IMR-90 (cell line): ENCODE measurements around the gene KRTAP3-1. TPM values are rescaled to one million over a fixed set of nuclear protein-coding genes. Genes with fewer than 3 reads are reported as not detected.
"Not testable (repeated sequence)": the region's sequence is repeated elsewhere in the genome, so short reads cannot be mapped to it uniquely, and the experiment has no call there.

Source experiments
- ATAC-seq: fragments of 200-7000 bp; cut with Tn5 transposase; 2 replicates; pipeline ENCODE4 v1.9.1; 2020; ENCODE audit warnings: low read depth, mild to moderate bottlenecking, moderate library complexity
- BruUV-seq: library from RNA; stranded (reverse); fragments of 400-500 nt; replicated peaks from 2 replicates; lab custom pipeline; 2021; lab: Mats Ljungman, UMichigan
- CTCF ChIA-PET: fragments of 300-600 bp; formaldehyde crosslinking; extraction: SDS; loops from one replicate; lab custom pipeline; 2021; ENCODE audit warnings: antibody characterized with exemption; lab: Yijun Ruan, JAX
- POLR2A ChIA-PET: fragments of 300-600 bp; sonication (Branson Sonifier 250); formaldehyde crosslinking; loops from one replicate; lab custom pipeline; 2022; ENCODE audit warnings: antibody characterized with exemption; ENCODE audit not compliant: unreplicated experiment; lab: Charles Lee
- DNase-seq: peaks from one replicate; pipeline ENCODE4 v3.0.0; 2013
- H2AFZ ChIP-seq: replicated peaks from 2 replicates; pipeline ENCODE3; 2013; ENCODE audit warnings: low read length, mild to moderate bottlenecking; ENCODE audit not compliant: poor library complexity
- H2AK5ac ChIP-seq: 2 replicates; pipeline ENCODE4 v1.6.1; 2013; ENCODE audit warnings: low read depth, low read length, inconsistent platforms
- H2AK9ac ChIP-seq: replicated peaks from 2 replicates; pipeline ENCODE3; 2013; ENCODE audit warnings: mild to moderate bottlenecking, low read depth, low read length, moderate library complexity; ENCODE audit not compliant: poor library complexity
- H2BK120ac ChIP-seq: 2 replicates; pipeline ENCODE4 v1.6.1; 2013; ENCODE audit warnings: low read depth, low read length, inconsistent platforms
- H2BK15ac ChIP-seq: 3 replicates; pipeline ENCODE4 v1.6.1; 2013; ENCODE audit warnings: low read depth, low read length, inconsistent platforms
- H2BK20ac ChIP-seq: 2 replicates; pipeline ENCODE4 v1.6.1; 2013; ENCODE audit warnings: low read depth, mild to moderate bottlenecking, inconsistent platforms, low read length, moderate library complexity
- H2BK5ac ChIP-seq: 2 replicates; pipeline ENCODE4 v1.6.1; 2013; ENCODE audit warnings: mild to moderate bottlenecking, low read depth, low read length, inconsistent platforms; ENCODE audit not compliant: poor library complexity, severe bottlenecking
- H3K14ac ChIP-seq: replicated peaks from 2 replicates; pipeline ENCODE4 v1.6.1; 2013; ENCODE audit warnings: low read depth, low read length, inconsistent platforms
- H3K18ac ChIP-seq: 2 replicates; pipeline ENCODE4 v1.6.1; 2013; ENCODE audit warnings: low read depth, low read length, control low read depth
- H3K23ac ChIP-seq: 2 replicates; pipeline ENCODE4 v1.6.1; 2013; ENCODE audit warnings: low read depth, low read length, inconsistent platforms
- H3K27ac ChIP-seq: 2 replicates; pipeline ENCODE4 v1.5.1; 2013; ENCODE audit warnings: mild to moderate bottlenecking, control low read depth, low read length; ENCODE audit not compliant: insufficient read depth
- H3K27me3 ChIP-seq: 2 replicates; pipeline ENCODE4 v1.6.1; 2013; ENCODE audit warnings: low read length; ENCODE audit not compliant: control insufficient read depth, insufficient read depth
- H3K36me3 ChIP-seq: 2 replicates; pipeline ENCODE4 v1.6.1; 2013; ENCODE audit warnings: low read length, mixed read lengths; ENCODE audit not compliant: control insufficient read depth, insufficient read depth
- H3K4ac ChIP-seq: 2 replicates; pipeline ENCODE4 v1.6.1; 2013; ENCODE audit warnings: low read depth, low read length, inconsistent platforms
- H3K4me1 ChIP-seq: 2 replicates; pipeline ENCODE4 v1.6.1; 2013; ENCODE audit warnings: low read length, mixed read lengths; ENCODE audit not compliant: control insufficient read depth, insufficient read depth
- H3K4me2 ChIP-seq: 2 replicates; pipeline ENCODE4 v1.6.1; 2013; ENCODE audit warnings: low read depth, mild to moderate bottlenecking, control low read depth, low read length, moderate library complexity
- H3K4me3 ChIP-seq: 2 replicates; pipeline ENCODE4 v1.5.1; 2013; ENCODE audit warnings: low read depth, mild to moderate bottlenecking, control low read depth, low read length, moderate library complexity; ENCODE audit not compliant: insufficient read depth
- H3K56ac ChIP-seq: 2 replicates; pipeline ENCODE4 v1.6.1; 2013; ENCODE audit warnings: low read length, inconsistent platforms; ENCODE audit not compliant: insufficient read depth; ENCODE audit errors: extremely low read depth
- H3K79me1 ChIP-seq, 2 experiments: 2 replicates each; pipeline ENCODE4 v1.6.1; 2013; ENCODE audit warnings: low read length in 2 of 2, inconsistent platforms in 1 of 2, low read depth in 1 of 2
- H3K9ac ChIP-seq: 2 replicates; pipeline ENCODE4 v1.6.1; 2013; ENCODE audit warnings: low read depth, low read length, control low read depth
- H3K9me1 ChIP-seq: 2 replicates; pipeline ENCODE4 v1.6.1; 2013; ENCODE audit warnings: low read length, inconsistent platforms; ENCODE audit not compliant: insufficient read depth
- H3K9me3 ChIP-seq: 2 replicates; pipeline ENCODE4 v1.6.1; 2013; ENCODE audit warnings: low read length; ENCODE audit not compliant: control insufficient read depth, insufficient read depth
- H4K20me1 ChIP-seq: 2 replicates; pipeline ENCODE4 v1.6.1; 2013; ENCODE audit warnings: low read length, inconsistent platforms; ENCODE audit not compliant: insufficient read depth
- H4K5ac ChIP-seq: 2 replicates; pipeline ENCODE4 v1.6.1; 2013; ENCODE audit warnings: mild to moderate bottlenecking, low read depth, low read length, control low read depth
- H4K8ac ChIP-seq, 2 experiments: 2 replicates each; pipeline ENCODE4 v1.6.1; 2013; ENCODE audit warnings: low read depth in 2 of 2, low read length in 2 of 2, control low read depth in 1 of 2, inconsistent platforms in 1 of 2
- H4K91ac ChIP-seq: 2 replicates; pipeline ENCODE4 v1.6.1; 2013; ENCODE audit warnings: low read depth, low read length, inconsistent platforms; ENCODE audit not compliant: insufficient read depth
- WGBS, 2 experiments: methylation state at CpG; one replicate each; pipeline versions ENCODE4 v1.1.5 to v1.1.7; 2013; ENCODE audit warnings: missing lambda C conversion rate in 2 of 2; ENCODE audit not compliant: insufficient read length in 1 of 2; ENCODE audit errors: extremely low coverage in 2 of 2; 5-methylcytosine and 5-hydroxymethylcytosine counted together
- dilution Hi-C: fragments of 300-500 bp; cut with HindIII; formaldehyde crosslinking; loops from one replicate; pipeline ENCODE4 v1.14.3; 2018; ENCODE audit warnings: low sequenced_read_pairs; ENCODE audit not compliant: unreplicated experiment
- in situ Hi-C: fragments of 300-500 bp; cut with MboI; formaldehyde crosslinking; loops from 3 replicates; pipeline ENCODE4 v1.14.3; 2019; ENCODE audit warnings: low sequenced_read_pairs, inconsistent platforms, mixed read lengths
- intact Hi-C: fragments of 100-400 bp; cut with micrococcal nuclease; formaldehyde crosslinking; loops from 2 replicates; pipeline ENCODE4 v1.10.0; 2022
- polyA plus RNA-seq, 3 experiments: library from polyadenylated mRNA; depleted of rRNA; stranded (reverse); fragments of >200 nt; gene quantifications; 2 replicates each; pipeline ENCODE4 v1.2.3, GENCODE V29; 2012; ENCODE audit warnings: low replicate concordance in 1 of 3
- total RNA-seq: library from RNA; depleted of rRNA; stranded (reverse); fragments of >200 nt; gene quantifications from 2 replicates; pipeline ENCODE4 v1.2.3, GENCODE V29; 2012

KRTAP3-1 gene
- total and polyA plus RNA-seq, 2 of the 4 experiments (the other 2 are of a cell fraction) = not detected

- H2AK5ac ChIP-seq, H4K5ac ChIP-seq, CTCF ChIA-PET, H4K8ac ChIP-seq, BruUV-seq, H3K9me1 ChIP-seq, ATAC-seq, H3K56ac ChIP-seq, H4K20me1 ChIP-seq, H3K27me3 ChIP-seq, H3K27ac ChIP-seq, H3K4me1 ChIP-seq, H3K4ac ChIP-seq, dilution Hi-C loops, H2BK20ac ChIP-seq, H2BK120ac ChIP-seq, H2AFZ ChIP-seq, DNase-seq, H3K36me3 ChIP-seq, H3K18ac ChIP-seq, H3K4me2 ChIP-seq, POLR2A ChIA-PET, H3K23ac ChIP-seq, H3K14ac ChIP-seq, H4K91ac ChIP-seq, intact Hi-C loops, H3K4me3 ChIP-seq, H3K79me1 ChIP-seq, H3K9ac ChIP-seq, in situ Hi-C loops, H3K9me3 ChIP-seq, H2BK5ac ChIP-seq, H2AK9ac ChIP-seq: not testable (repeated sequence)
- H2BK15ac ChIP-seq = 0 out of 3 replicates have a peak within 1 kb of the TSS, but pooled peaks have one; percentile 20
- 71% methylated on average over 1 of the region's 10 CpGs; no CpG with 5 or more reads in 1 of the 2 experiments for WGBS, 2 experiments
These were observed 25.5 kb upstream of the KRTAP3-1 start, which contains the start of gene KRTAP1-3 for GRCh38 chr17:41034346-41034935. Gene KRTAP1-3 (minus strand): TSS chr17:41034874. CDS start chr17:41034821, 53 bp downstream.
